HEK293 (cell line): ENCODE data around the gene TYRO3.

Source experiments
- CTCF ChIP-seq: fragments of 450-650 bp; formaldehyde crosslinking; IDR thresholded peaks from 2 replicates; pipeline ENCODE4 v1.5.1; 2016; ENCODE audit warnings: missing biosample characterization, missing genetic modification characterization
- GLIS1 ChIP-seq: fragments of 450-650 bp; formaldehyde crosslinking; IDR thresholded peaks from 2 replicates; pipeline ENCODE4 v1.5.1; 2016; ENCODE audit warnings: missing biosample characterization, missing genetic modification characterization
- INSM2 ChIP-seq: fragments of 450-650 bp; formaldehyde crosslinking; IDR thresholded peaks from 2 replicates; pipeline ENCODE4 v1.5.1; 2016; ENCODE audit warnings: missing biosample characterization, missing genetic modification characterization
- PATZ1 ChIP-seq: fragments of 450-650 bp; formaldehyde crosslinking; IDR thresholded peaks from 2 replicates; pipeline ENCODE4 v1.5.1; 2016; ENCODE audit warnings: missing biosample characterization, missing genetic modification characterization
- PRDM4 ChIP-seq: fragments of 450-650 bp; formaldehyde crosslinking; IDR thresholded peaks from 2 replicates; pipeline ENCODE4 v1.5.1; 2017; ENCODE audit warnings: missing biosample characterization, missing genetic modification characterization
- YY1 ChIP-seq: fragments of 450-650 bp; formaldehyde crosslinking; IDR thresholded peaks from 2 replicates; pipeline ENCODE4 v1.5.1; 2018; ENCODE audit warnings: missing biosample characterization, missing genetic modification characterization
- ZBTB1 ChIP-seq: fragments of 450-650 bp; formaldehyde crosslinking; IDR thresholded peaks from 2 replicates; pipeline ENCODE4 v1.5.1; 2016; ENCODE audit warnings: missing biosample characterization, missing genetic modification characterization
- ZNF354C ChIP-seq: fragments of 450-650 bp; formaldehyde crosslinking; IDR thresholded peaks from 2 replicates; pipeline ENCODE4 v1.5.1; 2016; ENCODE audit warnings: missing biosample characterization, missing genetic modification characterization, low read depth, borderline replicate concordance
- ZNF510 ChIP-seq: fragments of 450-650 bp; formaldehyde crosslinking; IDR thresholded peaks from 2 replicates; pipeline ENCODE4 v1.5.1; 2018; ENCODE audit warnings: mild to moderate bottlenecking, missing genetic modification characterization, missing biosample characterization; ENCODE audit not compliant: insufficient replicate concordance

GRCh38 chr15:41605566-41605965, 46.6 kb downstream of the TYRO3 start:
- TF ChIP-seq CTCF (tag by site-specific recombination) = no peak
- no peak for TF ChIP-seq YY1
- TF ChIP-seq PATZ1 = no peak
- TF ChIP-seq INSM2 = no peak
- no peak for TF ChIP-seq PRDM4 (tag by site-specific recombination)
- TF ChIP-seq GLIS1 (tag by site-specific recombination) = no peak
- TF ChIP-seq ZNF510 (tag by site-specific recombination) = no peak
- no peak for TF ChIP-seq ZNF354C
- no peak for TF ChIP-seq ZBTB1 (tag by site-specific recombination)
